ENCODE data around the gene MTRR.
"Not testable (repeated sequence)": the region's sequence is repeated elsewhere in the genome, so short reads cannot be mapped to it uniquely, and the experiment has no call there.

MTRR gene

DNA sequence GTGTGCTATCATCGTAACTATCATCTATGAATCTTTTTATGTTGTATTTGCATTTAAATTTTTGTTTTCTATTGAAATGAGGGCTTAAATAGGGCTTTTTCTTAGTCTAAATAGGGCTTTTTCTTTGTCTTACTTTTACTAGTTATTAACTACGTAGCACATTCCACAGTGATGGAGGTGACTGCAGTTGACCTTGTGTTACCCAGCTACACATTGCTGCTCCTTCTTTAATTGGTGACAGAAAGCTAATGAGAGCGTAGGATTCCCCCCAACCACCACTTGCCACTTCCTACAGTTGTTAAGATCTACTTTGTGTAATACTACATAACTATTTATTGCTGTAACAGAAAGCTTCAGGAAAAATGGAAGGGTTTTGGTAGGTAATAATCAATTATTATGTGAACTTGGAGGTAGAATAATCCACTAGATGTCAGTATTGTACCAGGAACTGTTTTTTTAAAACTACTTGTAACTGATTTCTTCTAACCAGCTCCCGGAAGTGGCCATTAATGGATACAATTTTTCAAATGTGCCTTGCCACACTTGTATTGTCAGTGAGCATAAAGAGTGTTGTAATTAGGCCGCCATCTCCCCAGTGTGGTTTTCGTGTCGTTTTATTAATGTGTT lies 18.0 kb downstream of the MTRR start:
- peak; percentile 52 for FAIRE-seq

GRCh38 chr5:7888901-7889300 lies 20.0 kb downstream of the MTRR start:
- DNase-seq (ENCODE audit: extremely low spot score, insufficient read length, low read depth) (no peak), FAIRE-seq (no peak)

More for the DNA sequence above, 18.0 kb downstream of the MTRR start:
- DNase-seq (ENCODE audit: extremely low spot score, insufficient read length, low read depth): no peak

DNA sequence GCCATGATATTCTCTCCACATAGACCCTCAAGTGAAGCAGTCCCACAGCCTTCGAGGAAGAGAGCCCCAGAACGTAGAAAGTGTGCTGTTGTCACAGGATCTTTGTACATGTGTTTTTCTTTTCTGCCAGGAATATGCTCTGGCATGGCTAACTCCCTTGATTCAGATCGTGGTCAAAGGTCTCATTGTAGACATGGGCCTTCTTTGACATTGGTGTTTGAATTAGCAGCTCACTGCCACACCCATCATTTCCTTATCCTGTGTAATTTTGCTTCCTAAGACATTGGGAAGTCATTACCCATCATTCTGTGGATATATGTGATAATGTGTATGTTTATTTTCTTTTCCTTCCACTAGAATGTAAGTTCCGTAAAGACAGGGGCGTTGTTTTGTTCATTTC lies 25.5 kb downstream of the MTRR start:
- FAIRE-seq: no peak
- no peak for DNase-seq (ENCODE audit: extremely low spot score, insufficient read length, low read depth)

DNA sequence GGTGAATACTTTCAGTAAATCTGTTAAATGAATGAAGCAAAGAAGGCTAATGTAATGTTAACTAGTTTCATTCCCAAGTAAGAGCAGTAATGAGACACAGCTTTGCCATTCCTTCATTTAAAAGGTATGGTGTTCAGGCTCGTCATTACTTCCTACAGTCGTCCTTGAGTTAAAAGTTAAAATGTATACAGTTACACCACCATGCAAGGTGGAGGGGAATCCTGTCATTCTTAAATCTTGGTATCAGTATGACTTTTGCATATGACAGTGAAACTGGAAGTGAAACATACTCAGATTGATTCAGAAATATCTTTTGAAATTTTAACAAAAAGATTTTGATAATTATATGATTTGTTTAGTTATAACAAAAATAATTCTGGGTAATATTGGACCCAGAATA lies 25.9 kb downstream of the MTRR start:
- no peak for DNase-seq (ENCODE audit: extremely low spot score, insufficient read length, low read depth)
- peak; percentile 46 for FAIRE-seq

- FAIRE-seq: peak; percentile 12
- no peak for DNase-seq (ENCODE audit: extremely low spot score, insufficient read length, low read depth)
These were observed 28.2 kb downstream of the MTRR start for GRCh38 chr5:7897014-7897600.

DNA sequence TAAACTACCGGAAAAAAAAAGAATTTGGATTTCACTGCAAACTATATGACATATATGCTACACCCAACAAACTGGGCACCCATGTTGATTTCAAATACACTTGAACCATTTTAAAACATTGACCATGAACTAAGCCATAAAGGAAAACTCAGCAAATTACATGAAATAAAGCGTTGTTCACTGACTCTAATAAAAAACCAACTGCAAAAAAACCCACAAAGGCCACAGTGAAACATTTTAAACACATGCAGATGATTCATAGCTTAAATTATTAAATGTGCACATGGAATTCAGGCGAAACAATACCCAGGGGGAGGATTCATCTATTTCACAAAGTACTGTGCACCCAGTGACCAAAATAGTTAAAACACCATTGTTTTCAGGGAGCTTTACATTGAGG lies 33.3 kb downstream of the MTRR start:
- no peak for FAIRE-seq

GRCh38 chr5:7902666-7903625 lies 34.0 kb downstream of the MTRR start:
- FAIRE-seq (peak; percentile 15), DNase-seq (ENCODE audit: extremely low spot score, insufficient read length, low read depth) (no peak)

More for the DNA sequence above, 33.3 kb downstream of the MTRR start:
- no peak for DNase-seq (ENCODE audit: extremely low spot score, insufficient read length, low read depth)

- FAIRE-seq: no peak
- DNase-seq (ENCODE audit: extremely low spot score, insufficient read length, low read depth): no peak
These were observed 35.2 kb downstream of the MTRR start for GRCh38 chr5:7904170-7904569.

DNA sequence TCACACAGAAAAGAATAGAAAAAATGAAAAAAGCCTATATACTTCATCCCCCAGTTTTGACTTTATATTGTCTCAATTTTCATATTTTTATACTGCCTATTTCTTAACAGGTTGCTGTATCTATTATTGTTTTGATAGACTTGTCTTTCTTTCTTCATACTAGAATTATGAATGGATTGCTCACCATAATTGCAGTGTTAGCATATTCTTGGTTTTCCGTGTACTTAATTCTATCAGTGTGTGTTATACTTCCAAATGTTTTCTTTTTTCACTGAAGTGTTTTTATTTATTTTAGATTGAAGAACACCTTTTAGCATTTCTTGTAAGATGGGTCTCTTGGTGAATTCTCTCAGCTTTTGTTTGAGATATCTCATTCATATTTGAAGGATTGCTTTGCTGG lies 38.7 kb downstream of the MTRR start:
- FAIRE-seq: no peak
- no peak for DNase-seq (ENCODE audit: extremely low spot score, insufficient read length, low read depth)

- no peak for DNase-seq (ENCODE audit: extremely low spot score, insufficient read length, low read depth)
- FAIRE-seq: no peak
These were observed 39.4 kb downstream of the MTRR start for GRCh38 chr5:7908317-7908716.

- no peak for DNase-seq (ENCODE audit: extremely low spot score, insufficient read length, low read depth)
- FAIRE-seq: peak; percentile 59
These were observed 41.9 kb downstream of the MTRR start for GRCh38 chr5:7910738-7911428.

DNA sequence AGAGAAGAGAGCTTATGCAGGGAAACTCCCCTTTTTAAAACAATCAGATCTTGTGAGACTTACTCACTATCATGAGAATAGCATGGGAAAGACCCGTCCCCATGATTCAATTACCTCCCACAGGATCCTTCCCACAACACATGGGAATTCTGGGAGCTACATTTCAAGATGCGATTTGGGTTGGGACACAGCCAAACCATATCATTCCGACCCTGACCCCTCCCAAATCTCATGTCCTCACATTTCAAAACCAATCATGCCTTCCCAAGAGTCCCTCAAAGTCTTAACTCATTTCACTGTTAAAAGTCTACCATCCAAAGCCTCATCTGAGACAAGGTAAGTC lies 42.5 kb downstream of the MTRR start:
- not testable (repeated sequence) for FAIRE-seq

GRCh38 chr5:7916171-7916804 lies 47.3 kb downstream of the MTRR start:
- FAIRE-seq (no peak), DNase-seq (ENCODE audit: extremely low spot score, insufficient read length, low read depth) (no peak)

More for the DNA sequence above, 42.5 kb downstream of the MTRR start:
- not testable (repeated sequence) for DNase-seq (ENCODE audit: extremely low spot score, insufficient read length, low read depth)

DNA sequence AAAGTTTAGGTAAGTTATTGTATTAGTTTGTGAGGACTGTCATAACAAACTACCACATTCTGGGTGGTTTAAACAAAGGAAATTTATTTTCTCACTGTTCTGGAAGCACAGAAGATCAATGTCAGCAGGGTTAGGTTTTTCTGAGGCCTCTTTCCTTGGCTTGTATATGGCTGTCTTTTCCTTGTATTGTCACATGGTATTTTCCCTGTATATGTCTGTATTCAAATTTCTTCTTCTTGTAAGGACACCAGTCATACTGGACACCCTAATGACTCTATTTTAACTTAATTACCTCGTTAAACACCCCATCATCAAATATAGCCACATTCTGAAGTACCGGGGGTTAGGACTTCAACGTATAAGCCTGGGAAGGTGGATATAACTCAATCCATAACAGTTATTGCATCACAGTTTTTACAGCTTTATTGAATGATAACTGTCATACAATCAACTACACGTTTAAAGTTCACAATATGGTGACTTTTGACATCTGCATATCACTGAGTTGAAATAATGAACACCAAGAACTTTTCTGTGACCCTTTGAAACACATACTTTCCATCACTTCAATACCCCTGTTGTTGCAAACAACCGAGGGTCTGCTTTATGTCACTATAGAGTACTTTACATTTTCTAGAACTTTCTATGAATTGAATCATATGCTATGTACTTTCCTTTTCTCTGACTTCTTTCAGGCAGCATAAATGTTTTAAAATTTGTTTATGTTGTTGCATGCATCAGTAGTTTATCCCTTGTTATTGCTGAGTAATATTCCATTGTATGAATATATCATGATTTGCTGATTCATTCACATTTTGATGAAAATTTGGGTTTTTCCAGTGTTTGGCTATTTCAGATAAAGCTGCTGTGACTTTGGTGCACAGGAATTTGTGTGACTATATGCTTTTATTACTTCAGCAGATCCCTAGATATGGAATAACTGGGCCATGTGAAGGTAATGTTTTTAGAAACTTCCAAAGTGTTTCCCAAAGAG lies 48.5 kb downstream of the MTRR start:
- no peak for DNase-seq (ENCODE audit: extremely low spot score, insufficient read length, low read depth)
- FAIRE-seq: no peak

DNA sequence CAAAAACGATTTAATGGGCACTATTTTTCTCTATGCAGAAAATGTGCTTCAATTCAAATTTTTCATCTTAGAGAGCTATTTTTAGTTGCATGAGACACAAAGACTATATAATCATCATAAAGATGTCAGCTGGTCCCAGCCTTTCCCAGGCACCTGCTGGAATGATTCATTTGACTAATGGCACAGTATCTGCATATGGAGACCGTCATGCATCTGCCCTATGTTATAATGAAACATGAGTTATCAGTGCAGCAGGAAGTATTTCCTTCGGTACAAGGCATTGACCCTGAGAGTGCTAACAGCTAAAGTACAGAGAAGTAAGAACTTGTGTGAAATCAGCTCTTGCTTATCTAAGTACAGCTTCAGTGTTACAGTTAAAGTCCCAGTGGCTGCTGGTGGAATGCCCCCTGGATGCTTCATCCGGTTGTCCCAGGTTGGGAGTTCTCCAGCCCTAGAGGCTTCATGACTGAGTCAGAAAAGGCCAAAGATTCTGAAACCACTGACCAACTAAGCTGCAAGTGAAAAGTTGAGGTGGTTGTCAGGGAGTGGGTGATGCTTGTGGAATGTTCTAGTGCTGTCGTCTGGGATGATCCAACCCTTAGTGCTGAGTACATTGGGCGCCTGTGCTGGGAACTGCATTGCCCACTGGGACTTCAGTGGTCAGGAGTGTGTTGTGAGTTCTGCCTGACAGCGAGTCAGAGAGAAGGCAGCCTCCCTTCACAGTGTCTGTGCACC lies 57.2 kb downstream of the MTRR start:
- no peak for DNase-seq (ENCODE audit: extremely low spot score, insufficient read length, low read depth)
- no peak for FAIRE-seq

GRCh38 chr5:7926720-7927119 lies 57.8 kb downstream of the MTRR start:
- DNase-seq (ENCODE audit: extremely low spot score, insufficient read length, low read depth) (no peak), FAIRE-seq (no peak)

GRCh38 chr5:7927466-7928375 lies 58.8 kb downstream of the MTRR start:
- DNase-seq (ENCODE audit: extremely low spot score, insufficient read length, low read depth): peak; percentile 43

More at GRCh38 chr5:7927466-7928375, 58.8 kb downstream of the MTRR start:
- FAIRE-seq: peak; percentile 74

Data from GM18507 (cell line).